Measurements from ENCODE around the gene VPS51. TPM values are rescaled to one million over a fixed set of nuclear protein-coding genes. Genes with fewer than 3 reads are reported as not detected.

The VPS51 gene
- total RNA-seq, 1 donor from 2014 or later: 214 TPM

GRCh38 chr11:65071907-65072630 is 23.9 kb upstream of the VPS51 start:
- DNase-seq (ENCODE audit: low read depth): no peak

GRCh38 chr11:65072631-65072966 is 23.4 kb upstream of the VPS51 start:
- no peak for DNase-seq (ENCODE audit: low read depth)

GRCh38 chr11:65077451-65077850 is 18.6 kb upstream of the VPS51 start:
- DNase-seq (ENCODE audit: low read depth): no peak

- DNase-seq (ENCODE audit: low read depth): peak; percentile 26
Observed at GRCh38 chr11:65078151-65078550, 17.9 kb upstream of the VPS51 start.

- no peak for DNase-seq (ENCODE audit: low read depth)
Observed at GRCh38 chr11:65078786-65079342, 17.1 kb upstream of the VPS51 start.

GRCh38 chr11:65083134-65083833 is 12.7 kb upstream of the VPS51 start:
- DNase-seq (ENCODE audit: low read depth): no peak

- DNase-seq (ENCODE audit: low read depth): peak; percentile 95
Observed at GRCh38 chr11:65083834-65084597, 12.0 kb upstream of the VPS51 start, which contains the start of the genes CDCA5 and ZFPL1. TSS of gene CDCA5 (minus strand) at chr11:65084040. CDS start at chr11:65083978, 62 bp downstream. TSS of gene ZFPL1 (plus strand) at chr11:65084222. CDS start at chr11:65084699, 477 bp downstream.

- no peak for DNase-seq (ENCODE audit: low read depth)
Observed at GRCh38 chr11:65084598-65085375, 11.2 kb upstream of the VPS51 start.

GRCh38 chr11:65085446-65085845 is 10.6 kb upstream of the VPS51 start:
- DNase-seq (ENCODE audit: low read depth): no peak

- no peak for DNase-seq (ENCODE audit: low read depth)
Observed at GRCh38 chr11:65086809-65087208, 9.2 kb upstream of the VPS51 start.

GRCh38 chr11:65087216-65087615 is 8.8 kb upstream of the VPS51 start:
- DNase-seq (ENCODE audit: low read depth): no peak

GRCh38 chr11:65087827-65088226 is 8.2 kb upstream of the VPS51 start:
- DNase-seq (ENCODE audit: low read depth): no peak

GRCh38 chr11:65089621-65090020 is 6.4 kb upstream of the VPS51 start:
- DNase-seq (ENCODE audit: low read depth): no peak

- no peak for DNase-seq (ENCODE audit: low read depth)
Observed at GRCh38 chr11:65090628-65091027, 5.4 kb upstream of the VPS51 start.

- no peak for DNase-seq (ENCODE audit: low read depth)
Observed at GRCh38 chr11:65095427-65095826, 587 bp upstream of the VPS51 start.

- DNase-seq (ENCODE audit: low read depth): no peak
Observed at GRCh38 chr11:65096926-65097325, 912 bp downstream of the VPS51 start.

GRCh38 chr11:65100674-65101350 is 4.8 kb downstream of the VPS51 start:
- DNase-seq (ENCODE audit: low read depth): no peak

- DNase-seq (ENCODE audit: low read depth): no peak
Observed at GRCh38 chr11:65102142-65103095, 6.4 kb downstream of the VPS51 start.

- DNase-seq (ENCODE audit: low read depth): peak; percentile 59
Observed at GRCh38 chr11:65103476-65103875, 7.5 kb downstream of the VPS51 start.

Measured in myocyte (in vitro differentiated cells).